ENCODE data around the gene IL17RC.

IL17RC gene

DNA sequence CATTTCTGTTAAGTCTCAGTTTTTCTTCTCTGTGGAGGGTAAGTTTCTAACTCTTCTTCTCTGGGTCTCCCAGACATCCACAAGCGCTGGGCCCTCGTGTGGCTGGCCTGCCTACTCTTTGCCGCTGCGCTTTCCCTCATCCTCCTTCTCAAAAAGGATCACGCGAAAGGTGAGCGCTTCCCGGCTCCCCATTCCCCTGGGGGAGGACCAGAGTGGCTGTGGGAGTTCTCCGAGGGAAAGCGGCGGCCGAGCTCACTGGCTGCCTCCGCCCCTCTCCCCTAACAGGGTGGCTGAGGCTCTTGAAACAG, 15.6 kb downstream of the IL17RC start:
- in situ Hi-C loops (cut with HindIII; ENCODE audit: low sequenced_read_pairs) = loop anchor here (5.0 kb wide), 1 partner anchor 50 kb away; the partner anchor contains the start of gene CIDEC
- DNase-seq (ENCODE audit: low read depth) = no peak
- TF ChIP-seq, protein P1, sequence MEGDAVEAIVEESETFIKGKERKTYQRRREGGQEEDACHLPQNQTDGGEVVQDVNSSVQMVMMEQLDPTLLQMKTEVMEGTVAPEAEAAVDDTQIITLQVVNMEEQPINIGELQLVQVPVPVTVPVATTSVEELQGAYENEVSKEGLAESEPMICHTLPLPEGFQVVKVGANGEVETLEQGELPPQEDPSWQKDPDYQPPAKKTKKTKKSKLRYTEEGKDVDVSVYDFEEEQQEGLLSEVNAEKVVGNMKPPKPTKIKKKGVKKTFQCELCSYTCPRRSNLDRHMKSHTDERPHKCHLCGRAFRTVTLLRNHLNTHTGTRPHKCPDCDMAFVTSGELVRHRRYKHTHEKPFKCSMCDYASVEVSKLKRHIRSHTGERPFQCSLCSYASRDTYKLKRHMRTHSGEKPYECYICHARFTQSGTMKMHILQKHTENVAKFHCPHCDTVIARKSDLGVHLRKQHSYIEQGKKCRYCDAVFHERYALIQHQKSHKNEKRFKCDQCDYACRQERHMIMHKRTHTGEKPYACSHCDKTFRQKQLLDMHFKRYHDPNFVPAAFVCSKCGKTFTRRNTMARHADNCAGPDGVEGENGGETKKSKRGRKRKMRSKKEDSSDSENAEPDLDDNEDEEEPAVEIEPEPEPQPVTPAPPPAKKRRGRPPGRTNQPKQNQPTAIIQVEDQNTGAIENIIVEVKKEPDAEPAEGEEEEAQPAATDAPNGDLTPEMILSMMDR (IDR thresholded peaks at IDR 0.05; ENCODE audit: low read depth, low read length, missing control alignments) = no peak
- peak overlapping the region; percentile 67 for H3K4me3 ChIP-seq (ENCODE audit: low read depth, low read length)

DNA sequence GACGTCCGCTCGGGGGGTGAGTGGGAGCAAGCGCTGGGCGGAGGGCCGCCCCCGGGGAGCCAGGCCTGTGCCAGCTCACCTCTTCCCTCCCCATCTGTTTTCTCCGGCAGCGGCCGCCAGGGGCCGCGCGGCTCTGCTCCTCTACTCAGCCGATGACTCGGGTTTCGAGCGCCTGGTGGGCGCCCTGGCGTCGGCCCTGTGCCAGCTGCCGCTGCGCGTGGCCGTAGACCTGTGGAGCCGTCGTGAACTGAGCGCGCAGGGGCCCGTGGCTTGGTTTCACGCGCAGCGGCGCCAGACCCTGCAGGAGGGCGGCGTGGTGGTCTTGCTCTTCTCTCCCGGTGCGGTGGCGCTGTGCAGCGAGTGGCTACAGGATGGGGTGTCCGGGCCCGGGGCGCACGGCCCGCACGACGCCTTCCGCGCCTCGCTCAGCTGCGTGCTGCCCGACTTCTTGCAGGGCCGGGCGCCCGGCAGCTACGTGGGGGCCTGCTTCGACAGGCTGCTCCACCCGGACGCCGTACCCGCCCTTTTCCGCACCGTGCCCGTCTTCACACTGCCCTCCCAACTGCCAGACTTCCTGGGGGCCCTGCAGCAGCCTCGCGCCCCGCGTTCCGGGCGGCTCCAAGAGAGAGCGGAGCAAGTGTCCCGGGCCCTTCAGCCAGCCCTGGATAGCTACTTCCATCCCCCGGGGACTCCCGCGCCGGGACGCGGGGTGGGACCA, 16.1 kb downstream of the IL17RC start:
- peak overlapping the region; percentile 67 for H3K4me3 ChIP-seq (ENCODE audit: low read depth, low read length)
- in situ Hi-C loops (cut with HindIII; ENCODE audit: low sequenced_read_pairs) = loop anchor here (5.0 kb wide), 1 partner anchor 51 kb away; the partner anchor contains the start of gene CIDEC
- TF ChIP-seq, protein P1 (IDR thresholded peaks at IDR 0.05; ENCODE audit: low read depth, low read length, missing control alignments) = peak; percentile 81
- no peak for DNase-seq (ENCODE audit: low read depth)

DNA sequence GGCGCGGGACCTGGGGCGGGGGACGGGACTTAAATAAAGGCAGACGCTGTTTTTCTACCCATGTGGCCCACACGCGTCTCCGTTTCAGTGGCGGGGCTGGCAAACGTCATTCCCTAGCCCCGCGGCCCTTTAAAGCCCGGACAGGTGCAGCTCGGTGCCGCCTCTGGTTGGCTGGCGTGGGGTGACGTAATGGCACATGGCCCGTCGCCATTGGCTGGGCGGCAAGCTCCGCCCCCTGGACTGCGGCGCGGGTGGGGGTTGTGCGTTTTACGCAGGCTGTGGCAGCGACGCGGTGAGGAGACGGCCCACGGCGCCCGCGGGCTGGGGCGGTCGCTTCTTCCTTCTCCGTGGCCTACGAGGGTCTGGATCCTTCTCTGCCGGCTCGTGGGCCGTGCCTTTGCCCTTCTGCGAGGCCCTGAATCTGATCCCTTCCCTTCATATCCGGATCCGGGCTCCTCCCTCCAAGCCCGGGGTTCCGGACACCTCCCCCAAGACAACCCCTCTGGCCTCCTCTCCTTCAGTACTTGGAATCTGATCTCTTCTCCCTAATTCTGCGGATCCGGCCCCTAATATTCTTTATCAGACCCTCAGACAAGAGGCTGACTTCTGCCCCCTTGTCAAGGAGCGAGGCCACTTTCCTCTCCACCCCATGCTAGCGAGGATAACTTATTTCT, 16.8 kb downstream of the IL17RC start, which contains the start of gene CRELD1:
Gene CRELD1 (plus strand): TSS at position 274 of the 674 bp plus-strand sequence. CDS start 605 bp downstream, outside the sequence.
- in situ Hi-C loops (cut with HindIII; ENCODE audit: low sequenced_read_pairs) = loop anchor here (5.0 kb wide), 1 partner anchor 51 kb away; the partner anchor contains the start of gene CIDEC
- DNase-seq (ENCODE audit: low read depth) = peak; percentile 65
- H3K4me3 ChIP-seq (ENCODE audit: low read depth, low read length) = peak within 1 kb of the TSS; percentile 67
- TF ChIP-seq, protein P1 (IDR thresholded peaks at IDR 0.05; ENCODE audit: low read depth, low read length, missing control alignments) = no peak

DNA sequence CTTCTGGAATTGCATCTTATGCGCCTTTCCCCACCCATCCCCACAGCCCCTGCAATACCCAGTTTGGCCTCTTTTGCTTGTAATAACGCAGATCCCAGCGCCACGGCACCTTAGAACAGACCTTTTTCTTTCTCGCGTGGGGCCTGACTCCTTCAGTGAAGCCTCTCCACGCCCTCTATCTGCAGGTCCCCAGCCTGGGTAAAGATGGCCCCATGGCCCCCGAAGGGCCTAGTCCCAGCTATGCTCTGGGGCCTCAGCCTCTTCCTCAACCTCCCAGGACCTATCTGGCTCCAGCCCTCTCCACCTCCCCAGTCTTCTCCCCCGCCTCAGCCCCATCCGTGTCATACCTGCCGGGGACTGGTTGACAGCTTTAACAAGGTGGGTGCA, 17.3 kb downstream of the IL17RC start:
- TF ChIP-seq, protein P1 (IDR thresholded peaks at IDR 0.05; ENCODE audit: low read depth, low read length, missing control alignments) = peak; percentile 37
- in situ Hi-C loops (cut with HindIII; ENCODE audit: low sequenced_read_pairs) = loop anchor here (5.0 kb wide), 1 partner anchor 52 kb away; the partner anchor contains the start of gene CIDEC
- H3K4me3 ChIP-seq (ENCODE audit: low read depth, low read length) = peak overlapping the region; percentile 67
- no peak for DNase-seq (ENCODE audit: low read depth)

DNA sequence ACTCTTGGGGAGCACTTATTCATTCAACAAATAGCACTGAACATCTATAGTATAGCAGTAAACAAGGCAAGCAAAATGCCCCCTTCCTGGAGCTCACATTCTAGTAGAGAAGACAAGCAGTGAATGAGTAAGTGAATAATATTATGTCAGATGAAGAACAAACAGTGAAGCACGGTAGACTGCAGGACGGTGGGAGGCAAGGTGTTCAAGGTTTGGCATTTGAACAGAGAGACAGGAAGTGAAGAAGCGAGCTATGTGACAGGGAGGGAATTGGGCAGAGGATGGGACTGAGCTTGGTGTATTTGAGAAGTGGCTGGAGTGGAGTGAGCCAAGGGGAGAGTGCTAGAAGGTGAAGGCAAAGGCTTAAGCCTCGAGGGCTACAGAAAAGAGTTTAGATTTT, 18.1 kb downstream of the IL17RC start:
- no peak overlapping the region for H3K4me3 ChIP-seq (ENCODE audit: low read depth, low read length)
- TF ChIP-seq, protein P1 (IDR thresholded peaks at IDR 0.05; ENCODE audit: low read depth, low read length, missing control alignments) = no peak
- in situ Hi-C loops (cut with HindIII; ENCODE audit: low sequenced_read_pairs) = loop anchor here (5.0 kb wide), 1 partner anchor 53 kb away; the partner anchor contains the start of gene CIDEC

DNA sequence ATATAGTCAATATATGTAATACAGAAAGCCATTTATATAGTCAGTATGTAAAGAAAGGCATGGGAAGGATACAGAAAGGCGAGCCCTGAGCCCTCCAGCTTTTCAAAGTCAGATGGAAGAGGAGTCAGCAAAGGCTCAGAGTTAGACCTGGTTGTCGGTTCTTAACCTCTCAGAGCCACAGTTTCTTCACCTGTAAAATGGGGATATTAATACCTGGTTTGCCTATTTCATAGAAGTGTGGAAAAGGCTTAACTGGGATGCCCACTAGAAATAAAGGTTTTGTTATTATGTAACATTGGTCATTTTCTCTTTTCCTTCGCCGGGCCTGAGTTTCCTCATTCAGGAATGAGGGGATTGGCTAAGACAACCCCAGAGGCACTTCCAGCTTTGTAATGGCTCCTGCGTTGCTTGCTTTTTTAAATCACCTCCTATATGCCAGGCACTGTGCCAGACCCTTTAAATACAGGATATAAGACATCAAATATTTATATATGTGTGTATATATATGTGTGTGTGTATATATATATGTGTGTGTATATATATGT, 19.1 kb downstream of the IL17RC start:
- in situ Hi-C loops (cut with HindIII; ENCODE audit: low sequenced_read_pairs) = no loop called here
- no peak for DNase-seq (ENCODE audit: low read depth)
- TF ChIP-seq, protein P1 (IDR thresholded peaks at IDR 0.05; ENCODE audit: low read depth, low read length, missing control alignments) = no peak
- H3K4me3 ChIP-seq (ENCODE audit: low read depth, low read length) = no peak overlapping the region

More for the DNA sequence above, 18.1 kb downstream of the IL17RC start:
- DNase-seq (ENCODE audit: low read depth) = no peak
